Cerebellar cortex (tissue), 1 donor: Measurements from ENCODE around the gene SRRM5.
A peak's percentile ranks its signal among the peaks of the same experiment; 100 is the strongest.
"Not testable (repeated sequence)": the region's sequence is repeated elsewhere in the genome, so short reads cannot be mapped to it uniquely, and the experiment has no call there.

ENCODE experiments used
- DNase-seq: peaks from one replicate; pipeline ENCODE4 v3.0.0-alpha.2; 2015; ENCODE audit warnings: low spot score

Gene SRRM5

DNA sequence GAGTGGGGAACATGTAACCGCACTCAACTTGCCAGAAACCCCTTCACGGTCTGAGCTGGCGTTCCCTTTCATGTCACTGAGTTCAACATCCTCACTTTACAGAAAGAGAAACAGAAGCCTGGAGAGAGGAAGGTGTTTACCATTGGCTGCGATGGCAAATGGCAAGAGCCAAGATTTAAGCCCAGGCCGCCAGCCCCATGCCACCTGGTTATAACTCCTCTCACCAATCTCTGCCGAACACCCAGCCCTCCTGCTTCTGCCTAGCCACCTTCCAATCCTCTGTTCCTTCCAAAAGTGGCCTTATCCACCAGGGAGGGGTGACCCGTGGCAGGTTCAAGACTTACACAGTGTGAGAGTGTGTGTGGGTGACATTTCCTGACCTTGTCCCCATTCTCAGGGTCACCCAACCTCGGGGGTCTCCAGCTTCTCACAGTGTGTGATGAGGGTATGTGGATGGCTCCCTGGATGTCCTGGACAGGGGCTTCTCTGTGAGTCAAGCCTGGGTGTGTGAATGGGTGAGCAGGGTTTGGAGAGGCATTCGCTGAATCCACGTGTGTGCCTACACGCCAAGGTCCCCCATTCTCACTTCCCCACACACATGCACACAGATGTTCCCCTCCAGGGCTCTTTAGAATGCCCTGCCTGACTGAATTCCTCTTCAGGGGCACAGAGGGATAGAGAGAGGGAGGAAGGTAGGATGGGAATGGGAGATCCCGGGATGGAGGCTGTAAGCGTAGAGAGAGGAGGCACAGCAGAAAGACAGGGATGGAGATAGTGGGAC lies 26.5 kb downstream of the SRRM5 start:
- peak; percentile 59 for DNase-seq

- DNase-seq, result no peak
Measured at GRCh38 chr19:43638995-43639518, 27.2 kb downstream of the SRRM5 start.

GRCh38 chr19:43639519-43640423 lies 27.9 kb downstream of the SRRM5 start, which contains the start of gene CADM4:
TSS of gene CADM4 (minus strand) at chr19:43639850. CDS start at chr19:43639790, 60 bp downstream.
- DNase-seq, result no peak

GRCh38 chr19:43640424-43640757 lies 28.5 kb downstream of the SRRM5 start:
- no peak for DNase-seq

DNA sequence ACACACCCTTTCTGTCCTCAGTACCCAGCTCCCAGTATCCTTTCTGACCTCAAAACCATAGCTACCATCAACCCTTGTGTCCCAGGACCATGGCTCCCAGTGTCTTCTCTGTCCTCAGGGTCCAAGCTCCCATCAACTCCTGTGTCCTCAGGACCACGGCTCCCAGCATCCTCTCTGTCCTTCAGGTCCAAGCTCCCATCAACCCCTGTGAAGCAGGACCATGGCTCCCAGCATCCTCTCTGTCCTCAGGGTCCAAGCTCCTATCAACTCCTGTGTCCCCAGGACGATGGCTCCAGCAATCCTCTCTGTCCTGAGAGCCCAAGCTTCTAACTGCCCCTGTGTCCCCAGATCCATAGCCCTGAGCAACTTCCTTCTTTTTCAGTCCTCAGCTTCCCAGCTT lies 29.4 kb downstream of the SRRM5 start:
- no peak for DNase-seq

- DNase-seq, result no peak
Measured at GRCh38 chr19:43642531-43642930, 30.6 kb downstream of the SRRM5 start.

DNA sequence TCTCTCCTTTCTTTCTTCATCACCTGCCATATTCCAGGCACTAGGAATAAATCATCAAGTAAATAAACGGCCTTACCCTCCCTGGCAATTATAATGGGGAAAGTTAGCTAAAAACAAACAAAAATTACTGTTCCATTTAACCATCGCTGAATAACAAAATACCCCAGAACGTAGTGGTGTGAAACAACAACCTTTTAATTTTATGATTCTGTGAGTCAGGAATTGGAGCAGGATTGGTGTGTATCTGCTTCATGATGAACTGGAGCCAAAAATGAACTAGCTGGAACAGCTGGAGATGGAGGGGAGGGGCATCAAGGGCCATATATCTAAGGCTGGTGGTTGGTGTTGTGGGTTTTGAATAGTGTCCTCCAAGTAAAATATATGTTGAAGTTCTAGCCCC lies 31.4 kb downstream of the SRRM5 start:
- no peak for DNase-seq

- no peak for DNase-seq
Measured at GRCh38 chr19:43644181-43644580, 32.3 kb downstream of the SRRM5 start.

GRCh38 chr19:43648633-43649032 lies 36.7 kb downstream of the SRRM5 start:
- DNase-seq, result no peak

DNA sequence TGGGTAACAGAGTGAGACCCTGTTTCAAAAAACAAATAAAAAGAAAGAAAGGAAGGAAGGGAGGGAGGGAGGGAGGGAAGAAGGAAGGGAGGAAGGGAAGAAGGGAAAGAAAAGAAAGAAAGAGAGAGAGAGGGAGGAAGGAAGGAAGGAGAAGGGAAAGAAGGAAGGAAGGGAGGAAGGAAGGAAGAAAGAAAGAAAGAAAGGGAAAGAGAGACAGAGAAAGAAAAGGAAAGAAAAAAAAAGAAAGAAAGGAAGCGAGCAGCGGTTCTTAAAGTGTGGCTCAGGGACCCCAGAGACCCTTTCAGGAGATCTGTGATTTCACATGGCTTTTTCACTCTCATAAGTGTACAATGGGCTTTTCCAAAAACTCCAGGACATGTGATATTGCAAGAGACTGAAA lies 37.6 kb downstream of the SRRM5 start:
- no peak for DNase-seq

- not testable (repeated sequence) for DNase-seq
Measured at GRCh38 chr19:43650276-43650675, 38.4 kb downstream of the SRRM5 start.

DNA sequence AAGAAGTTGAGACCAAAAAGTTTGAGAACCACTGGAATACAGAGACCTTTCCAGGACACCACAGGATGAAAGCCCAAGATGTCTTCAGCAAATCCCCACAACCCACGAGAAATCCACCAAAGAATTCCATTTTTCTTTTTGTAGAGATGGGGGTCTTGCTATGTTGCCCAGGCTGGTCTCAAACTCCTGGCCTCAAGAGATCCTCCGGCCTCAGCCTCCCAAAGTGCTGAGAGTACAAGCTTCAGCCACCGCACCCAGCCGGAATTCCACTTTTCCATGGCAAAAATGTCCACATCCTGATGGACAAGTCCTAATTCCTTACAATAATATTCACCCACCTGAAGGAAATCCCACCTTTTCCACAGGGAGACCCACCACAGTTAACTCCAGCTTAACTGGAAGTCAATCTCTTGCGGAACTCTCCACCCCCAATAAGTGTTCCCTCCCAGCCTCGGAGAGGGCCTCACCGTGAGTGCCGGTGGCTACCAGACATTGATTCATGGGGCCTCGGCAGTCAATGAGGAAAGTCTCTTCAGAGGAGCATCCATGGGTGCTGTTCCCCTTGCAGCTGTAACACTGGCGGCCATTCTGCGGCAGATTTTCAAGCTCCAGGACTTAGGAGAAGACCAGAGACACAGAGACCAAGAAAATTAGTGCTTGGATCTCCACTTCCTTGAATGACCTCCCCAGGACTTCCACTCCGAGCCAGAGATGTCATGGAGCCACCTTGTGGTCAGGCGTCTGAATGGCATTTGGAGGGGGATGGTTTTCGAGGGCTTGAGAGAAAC lies 40.1 kb downstream of the SRRM5 start:
- peak; percentile 91 for DNase-seq

- no peak for DNase-seq
Measured at GRCh38 chr19:43652546-43652874, 40.6 kb downstream of the SRRM5 start.

- DNase-seq, result no peak
Measured at GRCh38 chr19:43656436-43656835, 44.5 kb downstream of the SRRM5 start.

DNA sequence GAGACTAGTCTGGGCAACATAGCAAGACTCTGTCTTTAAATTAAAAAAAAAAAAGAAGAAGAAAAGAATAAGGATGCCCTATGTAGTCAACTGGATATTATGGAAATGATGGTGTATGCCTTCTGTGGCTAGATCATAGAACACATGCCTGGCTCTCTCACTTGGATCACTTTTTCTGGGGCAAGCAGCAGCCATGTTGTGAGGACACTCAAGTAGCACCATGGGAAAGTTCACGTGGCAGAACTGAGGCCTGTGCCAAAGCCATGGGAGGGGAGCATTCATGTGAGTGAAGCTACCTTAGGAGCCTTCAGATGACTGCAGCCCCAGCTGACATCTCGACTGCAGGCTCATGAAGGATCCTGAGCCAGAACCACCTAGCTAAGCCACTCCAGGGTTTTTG lies 46.1 kb downstream of the SRRM5 start:
- no peak for DNase-seq

DNA sequence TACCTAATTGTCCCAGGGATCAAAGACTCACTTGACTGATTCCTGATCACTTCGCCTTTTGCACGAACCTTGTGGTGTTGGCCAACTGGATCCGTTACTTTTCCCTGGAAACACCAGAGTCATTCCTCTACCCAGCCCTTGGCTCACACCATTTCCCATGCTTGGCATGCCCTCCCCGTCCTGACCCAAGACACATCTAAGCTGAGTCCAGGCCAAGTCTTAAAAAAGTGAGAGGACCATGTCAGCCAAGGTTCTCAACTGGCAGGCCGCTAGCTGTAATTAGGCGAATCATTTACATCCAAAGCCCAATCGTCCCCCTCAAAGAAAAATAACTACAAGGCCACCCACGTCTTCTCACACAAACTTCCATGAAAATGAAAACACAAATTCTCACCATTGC lies 46.6 kb downstream of the SRRM5 start:
- no peak for DNase-seq

- DNase-seq, result no peak
Measured at GRCh38 chr19:43660301-43660970, 48.5 kb downstream of the SRRM5 start.

GRCh38 chr19:43660971-43661360 lies 49.1 kb downstream of the SRRM5 start:
- no peak for DNase-seq

DNA sequence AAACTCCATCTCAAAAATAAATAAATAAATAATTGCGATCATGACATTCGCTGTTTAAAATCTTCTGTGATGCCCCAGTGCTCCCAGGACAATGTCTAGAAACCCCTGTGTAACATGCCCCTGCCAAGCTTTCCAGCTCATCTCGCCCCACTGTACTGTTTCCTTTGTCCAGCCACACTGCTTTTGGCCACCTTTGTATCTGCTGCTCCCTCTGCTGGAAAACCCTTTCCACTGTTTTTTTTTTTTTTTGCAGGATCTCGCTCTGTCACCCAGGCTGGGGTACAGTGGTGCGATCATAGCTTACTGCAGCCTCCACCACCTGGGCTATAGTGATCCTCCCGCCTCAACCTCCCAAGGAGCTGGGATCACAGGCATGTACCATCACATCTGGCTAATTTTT lies 50.6 kb downstream of the SRRM5 start:
- peak; percentile 40 for DNase-seq

DNA sequence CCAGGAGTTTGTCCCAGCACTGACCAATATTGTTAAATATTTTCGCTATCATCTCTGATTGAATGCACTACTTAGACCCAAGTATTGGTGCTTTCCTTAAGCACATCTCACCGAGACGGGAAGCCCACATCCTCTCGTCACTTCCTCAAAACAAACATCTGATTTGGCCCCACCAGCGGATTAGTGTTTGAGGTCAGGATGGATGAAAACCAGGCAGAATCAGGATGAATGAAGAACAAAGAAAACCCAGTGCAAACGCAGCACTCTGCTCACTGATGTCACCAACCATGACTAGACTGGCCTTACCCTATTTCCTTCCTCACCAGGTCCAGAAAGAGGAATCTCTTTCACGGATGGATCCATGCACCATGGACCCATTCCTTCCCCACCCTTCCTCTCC lies 52.1 kb downstream of the SRRM5 start:
- DNase-seq, result no peak
